ENCODE measurements around the gene GINM1. TPM values are rescaled to one million over a fixed set of nuclear protein-coding genes. Genes with fewer than 3 reads are reported as not detected.

Gene GINM1
- total and polyA plus RNA-seq, 12 donors = 21.0 to 74.4 (median 55.6) TPM

DNA sequence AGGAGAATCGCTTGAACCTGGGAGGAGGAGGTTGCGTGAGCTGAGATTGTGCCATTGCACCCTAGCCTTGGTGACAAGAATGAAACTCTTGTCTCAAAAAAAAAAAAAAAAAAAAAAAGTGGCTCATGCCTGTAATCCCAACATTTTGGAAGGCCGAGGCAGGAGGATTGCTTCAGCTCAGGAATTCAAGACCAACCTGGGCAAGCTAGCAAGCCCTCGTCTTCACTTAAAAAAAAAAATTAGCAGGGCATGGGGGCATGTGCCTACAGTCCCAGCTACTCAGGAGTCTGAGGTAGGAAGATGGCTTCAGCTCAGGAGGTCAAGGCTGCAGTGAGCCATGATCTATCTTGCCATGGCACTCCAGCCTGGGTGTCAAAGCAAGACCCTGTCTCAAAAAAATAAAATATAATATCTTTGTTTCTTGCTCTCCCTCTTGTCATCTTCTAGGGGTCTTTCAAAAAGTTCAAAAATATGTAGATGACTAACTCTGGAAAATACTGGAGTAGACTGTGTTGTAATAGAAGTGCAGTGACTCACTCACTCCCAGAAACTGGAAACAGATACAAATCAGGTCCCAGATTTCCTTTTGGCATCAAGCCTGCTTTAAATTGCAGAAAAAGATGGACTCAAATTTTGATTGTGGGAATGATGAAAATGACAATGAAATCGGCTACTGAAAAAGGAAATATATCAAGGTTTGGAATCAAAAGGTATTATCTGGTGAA is 2.8 kb upstream of the GINM1 start:
- intact Hi-C loops (cut with DNase I) = no loop called here
- 46 to 64% (median 54%) methylated on average over 5 of the region's 5 CpGs for WGBS, 4 donors

DNA sequence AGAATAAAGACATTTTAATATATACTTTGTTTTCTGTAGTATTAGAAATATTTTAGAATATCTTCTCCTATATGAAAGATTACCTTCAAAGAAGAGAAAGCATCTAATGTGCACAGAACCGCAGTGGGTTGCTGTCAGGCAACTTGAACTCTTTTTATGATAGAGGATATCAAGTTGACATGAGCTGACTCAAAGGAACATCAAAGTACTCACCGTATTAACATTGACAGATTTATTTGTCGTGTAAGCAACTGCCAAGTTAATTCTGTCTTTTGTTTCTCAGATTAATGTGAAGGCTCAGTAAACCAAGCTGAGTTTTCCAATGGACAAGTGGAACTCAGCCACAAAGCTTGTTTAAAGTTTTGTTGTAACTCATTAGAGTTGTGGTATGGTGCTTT is 2.2 kb upstream of the GINM1 start:
- WGBS, 4 donors = 30 to 50% (median 45%) methylated on average over 3 of the region's 3 CpGs
- intact Hi-C loops (cut with DNase I) = no loop called here
- no peaks in the 10 kb centered on the region for H3K9me3 ChIP-seq (replicated peaks in 1 of 3)
- TF ChIP-seq CTCF (IDR thresholded peaks at IDR 0.05) = no peak
- TF ChIP-seq POLR2A (IDR thresholded peaks at IDR 0.05) = no peak
- no peak overlapping the region for H3K4me3 ChIP-seq
- no peak for DNase-seq
- H3K36me3 ChIP-seq (replicated peaks in 1 of 2) = no peaks in the 10 kb centered on the region
- peaks cover 4 to 17% of the 10 kb centered on the region in 2 donors for H3K4me1 ChIP-seq (replicated peaks in 1 of 2)
- H3K27ac ChIP-seq = peak overlapping the region; percentile 17 to 88 (median 69)
- H3K27me3 ChIP-seq = no peaks in the 10 kb centered on the region

More for the DNA sequence above, 2.8 kb upstream of the GINM1 start:
- Histone ChIP-seq H3K9me3 (replicated peaks in 1 of 3) (no peaks in the 10 kb centered on the region), H3K4me3 (peak overlapping the region in 1 of 4 donors; percentile 2), H3K27ac (peak overlapping the region in 4 of 5 donors; percentile 17 to 88 (median 70)), H3K27me3 (no peaks in the 10 kb centered on the region), H3K4me1 (replicated peaks in 1 of 2) (peaks cover 4 to 17% of the 10 kb centered on the region in 2 donors), H3K36me3 (replicated peaks in 1 of 2) (no peaks in the 10 kb centered on the region)
- peak in 4 of 7 donors; percentile 27 to 51 (median 39) for DNase-seq
- TF ChIP-seq POLR2A (IDR thresholded peaks at IDR 0.05) (no peak), CTCF (IDR thresholded peaks at IDR 0.05) (no peak)

DNA sequence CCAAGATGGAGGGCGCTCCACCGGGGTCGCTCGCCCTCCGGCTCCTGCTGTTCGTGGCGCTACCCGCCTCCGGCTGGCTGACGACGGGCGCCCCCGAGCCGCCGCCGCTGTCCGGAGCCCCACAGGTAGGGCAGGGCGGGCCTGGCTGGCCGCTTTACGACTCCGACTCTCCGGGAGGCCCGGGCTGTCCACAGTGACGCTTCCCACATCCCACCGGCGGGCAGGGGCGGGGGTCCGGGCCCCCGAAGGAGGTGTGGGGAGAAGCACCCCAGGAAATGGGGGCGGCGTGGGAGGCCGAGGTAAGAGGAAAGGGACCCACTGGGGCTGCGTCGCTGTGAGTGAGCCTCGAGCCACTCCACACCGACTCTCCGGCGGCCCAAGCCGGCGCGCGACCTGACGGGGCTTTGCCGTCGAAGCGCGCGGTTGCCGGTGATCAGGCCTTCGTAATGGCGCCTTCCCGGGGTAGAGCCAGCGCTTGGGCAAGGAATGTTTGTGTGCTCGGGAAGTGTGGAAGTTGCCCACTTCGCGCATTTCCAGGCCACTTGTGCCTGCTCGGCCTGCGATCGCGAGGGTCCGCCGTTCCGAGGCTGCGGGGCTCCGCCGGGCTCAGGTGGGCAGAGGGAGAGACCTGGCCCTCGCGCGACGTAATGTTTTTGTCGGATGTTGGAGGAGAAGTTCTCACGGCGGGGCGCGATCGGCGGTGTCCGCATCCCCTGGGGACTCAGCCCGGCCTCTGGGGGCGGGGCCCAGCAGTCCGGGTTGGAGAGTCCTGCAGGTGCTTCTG is 427 bp downstream of the GINM1 start:
- peak overlapping the region; percentile 14 to 98 (median 65) for H3K4me3 ChIP-seq
- WGBS, 4 donors = 0 to 1% (median 1%) methylated on average over 6 to 81 of the region's 81 CpGs; no CpG with 5 or more reads in 1 of the 4 donors
- peak; percentile 46 to 66 (median 61) for DNase-seq
- peak overlapping the region; percentile 12 to 94 (median 88) for H3K27ac ChIP-seq
- peaks cover 4 to 17% of the 10 kb centered on the region in 2 donors for H3K4me1 ChIP-seq (replicated peaks in 1 of 2)
- intact Hi-C loops (cut with DNase I) = no loop called here
- TF ChIP-seq CTCF (IDR thresholded peaks at IDR 0.05) (no peak), POLR2A (IDR thresholded peaks at IDR 0.05) (peak; percentile 32 to 49)
- H3K36me3 ChIP-seq (replicated peaks in 1 of 2) = no peaks in the 10 kb centered on the region
- no peaks in the 10 kb centered on the region for H3K27me3 ChIP-seq
- no peaks in the 10 kb centered on the region for H3K9me3 ChIP-seq (replicated peaks in 1 of 3)

- 32 to 40% (median 38%) methylated on average over 12 of the region's 12 CpGs for WGBS, 4 donors
These were observed 1.0 kb downstream of the GINM1 start for GRCh38 chr6:149567194-149567586.

More at GRCh38 chr6:149567194-149567586, 1.0 kb downstream of the GINM1 start:
- Histone ChIP-seq H3K4me1 (replicated peaks in 1 of 2) (peaks cover 4 to 17% of the 10 kb centered on the region in 2 donors), H3K36me3 (replicated peaks in 1 of 2) (no peaks in the 10 kb centered on the region), H3K27ac (peak overlapping the region in 3 of 5 donors; percentile 88 to 94 (median 89)), H3K4me3 (peak overlapping the region in 2 of 4 donors; percentile 84 to 98), H3K9me3 (replicated peaks in 1 of 3) (no peaks in the 10 kb centered on the region), H3K27me3 (no peaks in the 10 kb centered on the region)
- DNase-seq = no peak
- intact Hi-C loops (cut with DNase I) = no loop called here
- TF ChIP-seq POLR2A (IDR thresholded peaks at IDR 0.05) = no peak
- TF ChIP-seq CTCF (IDR thresholded peaks at IDR 0.05) = no peak

Data from adrenal gland (tissue), 12 donors.